Thyroid gland (tissue), 4 donors: ENCODE data around the gene THSD7B.

Source experiments
- POLR2A ChIP-seq, 2 donors: fragments of 450-650 bp; IDR thresholded peaks; one replicate each; pipeline ENCODE4 v1.6.1; 2017; ENCODE audit warnings: antibody characterized with exemption in 2 of 2, mild to moderate bottlenecking in 2 of 2, moderate library complexity in 1 of 2
- TF ChIP-seq, protein P1 (sequence below), 6 experiments: fragments of 200-600 bp in 3 of 6; fragments of 450-650 bp in 3 of 6; sonication (generic) in 3 of 6; IDR thresholded peaks; one replicate each; pipeline ENCODE4 v1.5.1; 2016 to 2019; ENCODE audit warnings: antibody characterized with exemption in 6 of 6, mild to moderate bottlenecking in 2 of 6, inconsistent platforms in 1 of 6, moderate library complexity in 1 of 6

DNA sequence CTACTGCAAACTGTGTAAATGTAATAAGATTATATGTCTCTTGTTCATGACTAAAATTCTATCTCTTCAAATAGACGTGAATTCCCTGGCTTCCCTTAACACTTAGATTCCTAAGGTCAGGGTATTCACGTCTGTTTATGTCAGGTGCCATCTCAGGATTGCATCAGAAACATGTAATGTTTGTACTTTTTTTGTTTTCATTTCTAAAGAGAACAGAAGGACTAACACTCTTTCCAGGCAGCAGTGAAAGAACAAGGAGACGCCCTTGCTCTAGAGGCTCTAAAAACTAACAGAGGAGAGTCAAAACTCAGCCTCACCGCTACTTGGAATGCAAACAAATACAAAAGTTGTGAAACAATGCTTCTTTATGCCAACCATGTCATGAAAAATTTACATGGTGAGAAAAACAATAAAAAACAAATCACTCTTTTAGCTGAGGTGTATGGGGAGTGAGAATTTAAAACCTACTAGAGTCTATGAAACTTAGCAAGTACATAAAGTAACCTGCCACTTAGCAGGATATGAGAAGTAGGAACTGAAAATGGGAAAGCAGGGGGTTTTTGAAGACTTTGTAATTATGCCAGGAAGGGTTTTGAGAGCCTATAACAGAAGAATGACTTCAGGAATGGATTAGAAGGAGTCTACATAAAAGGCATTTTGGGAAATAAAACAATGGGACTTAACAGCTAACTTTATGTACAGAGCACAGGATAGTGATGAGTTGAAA lies 522.7 kb downstream of the THSD7B start:
- no peak for TF ChIP-seq POLR2A (IDR thresholded peaks at IDR 0.05)
- TF ChIP-seq, protein P1, sequence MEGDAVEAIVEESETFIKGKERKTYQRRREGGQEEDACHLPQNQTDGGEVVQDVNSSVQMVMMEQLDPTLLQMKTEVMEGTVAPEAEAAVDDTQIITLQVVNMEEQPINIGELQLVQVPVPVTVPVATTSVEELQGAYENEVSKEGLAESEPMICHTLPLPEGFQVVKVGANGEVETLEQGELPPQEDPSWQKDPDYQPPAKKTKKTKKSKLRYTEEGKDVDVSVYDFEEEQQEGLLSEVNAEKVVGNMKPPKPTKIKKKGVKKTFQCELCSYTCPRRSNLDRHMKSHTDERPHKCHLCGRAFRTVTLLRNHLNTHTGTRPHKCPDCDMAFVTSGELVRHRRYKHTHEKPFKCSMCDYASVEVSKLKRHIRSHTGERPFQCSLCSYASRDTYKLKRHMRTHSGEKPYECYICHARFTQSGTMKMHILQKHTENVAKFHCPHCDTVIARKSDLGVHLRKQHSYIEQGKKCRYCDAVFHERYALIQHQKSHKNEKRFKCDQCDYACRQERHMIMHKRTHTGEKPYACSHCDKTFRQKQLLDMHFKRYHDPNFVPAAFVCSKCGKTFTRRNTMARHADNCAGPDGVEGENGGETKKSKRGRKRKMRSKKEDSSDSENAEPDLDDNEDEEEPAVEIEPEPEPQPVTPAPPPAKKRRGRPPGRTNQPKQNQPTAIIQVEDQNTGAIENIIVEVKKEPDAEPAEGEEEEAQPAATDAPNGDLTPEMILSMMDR (IDR thresholded peaks at IDR 0.05), result no peak
